ENCODE results near the gene FAM234A.

Gene FAM234A

GRCh38 chr16:296276-296675 is 61.7 kb downstream of the FAM234A start:
- DNase-seq (ENCODE audit: insufficient read length, low spot score) = no peak
- TF ChIP-seq CTCF (IDR thresholded peaks at IDR 0.05; ENCODE audit: insufficient read depth, missing control alignments) = no peak
- FAIRE-seq = no peak

- no peak for TF ChIP-seq CTCF (IDR thresholded peaks at IDR 0.05; ENCODE audit: insufficient read depth, missing control alignments)
- no peak for FAIRE-seq
- DNase-seq (ENCODE audit: insufficient read length, low spot score) = no peak
These were observed 62.3 kb downstream of the FAM234A start for GRCh38 chr16:296806-297510.

- FAIRE-seq (no peak), DNase-seq (ENCODE audit: insufficient read length, low spot score) (no peak)
- TF ChIP-seq CTCF (IDR thresholded peaks at IDR 0.05; ENCODE audit: insufficient read depth, missing control alignments) = no peak
These were observed 63.2 kb downstream of the FAM234A start for GRCh38 chr16:297832-298231.

DNA sequence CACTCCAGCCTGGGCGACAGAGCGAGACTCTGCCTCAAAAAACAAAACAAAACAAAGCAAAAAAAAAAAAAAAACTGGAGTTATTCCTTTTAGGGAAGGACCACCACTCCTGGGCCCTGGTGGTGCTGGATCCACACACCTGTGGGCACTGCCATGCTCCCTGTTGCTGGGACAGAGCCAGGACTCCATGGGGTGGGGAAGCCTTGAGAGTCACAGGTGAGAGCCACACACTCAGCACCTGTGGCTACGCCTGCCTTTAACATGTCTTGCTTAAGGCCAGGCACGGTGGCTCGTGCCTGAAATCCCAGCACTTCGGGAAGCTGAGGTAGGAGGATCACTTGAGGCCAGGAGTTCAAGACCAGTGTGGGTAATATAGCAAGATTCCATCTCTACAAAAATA is 66.6 kb downstream of the FAM234A start:
- TF ChIP-seq CTCF (IDR thresholded peaks at IDR 0.05; ENCODE audit: insufficient read depth, missing control alignments) = no peak
- DNase-seq (ENCODE audit: insufficient read length, low spot score) (no peak), FAIRE-seq (no peak)

- no peak for TF ChIP-seq CTCF (IDR thresholded peaks at IDR 0.05; ENCODE audit: insufficient read depth, missing control alignments)
- DNase-seq (ENCODE audit: insufficient read length, low spot score) = no peak
- FAIRE-seq = no peak
These were observed 67.3 kb downstream of the FAM234A start for GRCh38 chr16:301950-302349.

GRCh38 chr16:303760-304505 is 69.3 kb downstream of the FAM234A start:
- no peak for FAIRE-seq
- peak; percentile 1 for TF ChIP-seq CTCF (IDR thresholded peaks at IDR 0.05; ENCODE audit: insufficient read depth, missing control alignments)

More at GRCh38 chr16:303760-304505, 69.3 kb downstream of the FAM234A start:
- DNase-seq (ENCODE audit: insufficient read length, low spot score) = no peak

All from D721Med (cell line).